ENCODE data around the gene INTS2.
A peak's percentile ranks its signal among the peaks of the same experiment; 100 is the strongest.
"Not testable (repeated sequence)": the region's sequence is repeated elsewhere in the genome, so short reads cannot be mapped to it uniquely, and the experiment has no call there.

The INTS2 gene

GRCh38 chr17:61928101-61928436 lies 287 bp upstream of the INTS2 start:
- Mint-ChIP-seq H3K27me3 (peaks cover 5% of the 10 kb centered on the region), H3K36me3 (ENCODE audit: low read depth) (peaks cover 36% of the 10 kb centered on the region), H3K4me3 (peak overlapping the region; percentile 91), H3K9me3 (no peaks in the 10 kb centered on the region), H3K4me1 (ENCODE audit: low read depth) (peaks cover 21% of the 10 kb centered on the region), H3K27ac (peak overlapping the region; percentile 94)
- intact Hi-C loops (cut with micrococcal nuclease): no loop called here

GRCh38 chr17:61926826-61927207 lies 965 bp downstream of the INTS2 start:
- intact Hi-C loops (cut with micrococcal nuclease): no loop called here

GRCh38 chr17:61915162-61915561 lies 12.6 kb downstream of the INTS2 start:
- H3K27me3 Mint-ChIP-seq; intact Hi-C loops (cut with micrococcal nuclease); H3K4me3 Mint-ChIP-seq; H3K9me3 Mint-ChIP-seq; H3K4me1 Mint-ChIP-seq (ENCODE audit: low read depth); H3K27ac Mint-ChIP-seq: not testable (repeated sequence)
- peaks cover 93% of the 10 kb centered on the region for H3K36me3 Mint-ChIP-seq (ENCODE audit: low read depth)

More at GRCh38 chr17:61926826-61927207, 965 bp downstream of the INTS2 start:
- H3K27ac Mint-ChIP-seq: peak overlapping the region; percentile 94
- peaks cover 21% of the 10 kb centered on the region for H3K4me1 Mint-ChIP-seq (ENCODE audit: low read depth)
- peaks cover under 1% of the 10 kb centered on the region for H3K27me3 Mint-ChIP-seq
- no peaks in the 10 kb centered on the region for H3K9me3 Mint-ChIP-seq
- H3K4me3 Mint-ChIP-seq: peak overlapping the region; percentile 91
- peaks cover 42% of the 10 kb centered on the region for H3K36me3 Mint-ChIP-seq (ENCODE audit: low read depth)

GRCh38 chr17:61908292-61909037 lies 19.3 kb downstream of the INTS2 start:
- H3K27me3 Mint-ChIP-seq: no peaks in the 10 kb centered on the region
- no peaks in the 10 kb centered on the region for H3K4me1 Mint-ChIP-seq (ENCODE audit: low read depth)
- H3K4me3 Mint-ChIP-seq: no peak overlapping the region
- intact Hi-C loops (cut with micrococcal nuclease): no loop called here
- H3K9me3 Mint-ChIP-seq: no peaks in the 10 kb centered on the region
- H3K36me3 Mint-ChIP-seq (ENCODE audit: low read depth): peaks cover 76% of the 10 kb centered on the region
- H3K27ac Mint-ChIP-seq: no peak overlapping the region

- H3K27me3 Mint-ChIP-seq: no peaks in the 10 kb centered on the region
- no peak overlapping the region for H3K27ac Mint-ChIP-seq
- H3K4me3 Mint-ChIP-seq: no peak overlapping the region
- no peaks in the 10 kb centered on the region for H3K9me3 Mint-ChIP-seq
- peaks cover 76% of the 10 kb centered on the region for H3K36me3 Mint-ChIP-seq (ENCODE audit: low read depth)
- intact Hi-C loops (cut with micrococcal nuclease): no loop called here
- H3K4me1 Mint-ChIP-seq (ENCODE audit: low read depth): no peaks in the 10 kb centered on the region
Measured at GRCh38 chr17:61907361-61907760, 20.4 kb downstream of the INTS2 start.

GRCh38 chr17:61904094-61904710 lies 23.6 kb downstream of the INTS2 start:
- no peaks in the 10 kb centered on the region for H3K27me3 Mint-ChIP-seq
- peaks cover 74% of the 10 kb centered on the region for H3K36me3 Mint-ChIP-seq (ENCODE audit: low read depth)
- no peak overlapping the region for H3K4me3 Mint-ChIP-seq
- no peaks in the 10 kb centered on the region for H3K4me1 Mint-ChIP-seq (ENCODE audit: low read depth)
- intact Hi-C loops (cut with micrococcal nuclease): no loop called here
- H3K27ac Mint-ChIP-seq: no peak overlapping the region
- H3K9me3 Mint-ChIP-seq: no peaks in the 10 kb centered on the region

- Mint-ChIP-seq H3K27me3 (no peaks in the 10 kb centered on the region), H3K36me3 (ENCODE audit: low read depth) (peaks cover 83% of the 10 kb centered on the region), H3K9me3 (no peaks in the 10 kb centered on the region), H3K4me1 (ENCODE audit: low read depth) (no peaks in the 10 kb centered on the region), H3K4me3 (no peak overlapping the region), H3K27ac (no peak overlapping the region)
- intact Hi-C loops (cut with micrococcal nuclease): no loop called here
Measured at GRCh38 chr17:61903251-61903650, 24.5 kb downstream of the INTS2 start.

GRCh38 chr17:61897548-61898180 lies 30.1 kb downstream of the INTS2 start:
- no peak overlapping the region for H3K27ac Mint-ChIP-seq
- H3K4me3 Mint-ChIP-seq: no peak overlapping the region
- H3K36me3 Mint-ChIP-seq (ENCODE audit: low read depth): peaks cover 65% of the 10 kb centered on the region
- H3K27me3 Mint-ChIP-seq: no peaks in the 10 kb centered on the region
- intact Hi-C loops (cut with micrococcal nuclease): no loop called here
- no peaks in the 10 kb centered on the region for H3K9me3 Mint-ChIP-seq
- H3K4me1 Mint-ChIP-seq (ENCODE audit: low read depth): no peaks in the 10 kb centered on the region

GRCh38 chr17:61895391-61895790 lies 32.4 kb downstream of the INTS2 start:
- no peaks in the 10 kb centered on the region for H3K4me1 Mint-ChIP-seq (ENCODE audit: low read depth)

GRCh38 chr17:61894310-61894709 lies 33.5 kb downstream of the INTS2 start:
- peaks cover 60% of the 10 kb centered on the region for H3K36me3 Mint-ChIP-seq (ENCODE audit: low read depth)
- H3K27ac Mint-ChIP-seq; H3K27me3 Mint-ChIP-seq; intact Hi-C loops (cut with micrococcal nuclease); H3K4me1 Mint-ChIP-seq (ENCODE audit: low read depth); H3K9me3 Mint-ChIP-seq; H3K4me3 Mint-ChIP-seq: not testable (repeated sequence)

More at GRCh38 chr17:61895391-61895790, 32.4 kb downstream of the INTS2 start:
- Mint-ChIP-seq H3K27ac (no peak overlapping the region), H3K36me3 (ENCODE audit: low read depth) (peaks cover 62% of the 10 kb centered on the region), H3K4me3 (no peak overlapping the region), H3K9me3 (no peaks in the 10 kb centered on the region), H3K27me3 (no peaks in the 10 kb centered on the region)
- intact Hi-C loops (cut with micrococcal nuclease): no loop called here

GRCh38 chr17:61887733-61888132 lies 40.0 kb downstream of the INTS2 start:
- H3K9me3 Mint-ChIP-seq; H3K4me3 Mint-ChIP-seq; intact Hi-C loops (cut with micrococcal nuclease); H3K27ac Mint-ChIP-seq; H3K4me1 Mint-ChIP-seq (ENCODE audit: low read depth); H3K27me3 Mint-ChIP-seq: not testable (repeated sequence)
- peaks cover 82% of the 10 kb centered on the region for H3K36me3 Mint-ChIP-seq (ENCODE audit: low read depth)

GRCh38 chr17:61885865-61886264 lies 41.9 kb downstream of the INTS2 start:
- intact Hi-C loops (cut with micrococcal nuclease); H3K9me3 Mint-ChIP-seq; H3K27ac Mint-ChIP-seq; H3K27me3 Mint-ChIP-seq; H3K4me3 Mint-ChIP-seq; H3K4me1 Mint-ChIP-seq (ENCODE audit: low read depth): not testable (repeated sequence)
- H3K36me3 Mint-ChIP-seq (ENCODE audit: low read depth): peaks cover 87% of the 10 kb centered on the region

GRCh38 chr17:61884864-61885263 lies 42.9 kb downstream of the INTS2 start:
- Mint-ChIP-seq H3K9me3 (no peaks in the 10 kb centered on the region), H3K27ac (no peak overlapping the region), H3K4me1 (ENCODE audit: low read depth) (no peaks in the 10 kb centered on the region), H3K27me3 (no peaks in the 10 kb centered on the region), H3K4me3 (no peak overlapping the region), H3K36me3 (ENCODE audit: low read depth) (peaks cover 87% of the 10 kb centered on the region)
- intact Hi-C loops (cut with micrococcal nuclease): no loop called here

GRCh38 chr17:61880589-61881102 lies 47.1 kb downstream of the INTS2 start:
- Mint-ChIP-seq H3K36me3 (ENCODE audit: low read depth) (peaks cover 88% of the 10 kb centered on the region), H3K9me3 (no peaks in the 10 kb centered on the region), H3K27me3 (no peaks in the 10 kb centered on the region), H3K4me3 (no peak overlapping the region), H3K27ac (no peak overlapping the region), H3K4me1 (ENCODE audit: low read depth) (no peaks in the 10 kb centered on the region)
- intact Hi-C loops (cut with micrococcal nuclease): no loop called here
